Right hindlimb (tissue), 1 donor: ENCODE data around the gene TTLL11.

Experiments used
- DNase-seq: peaks from one replicate; pipeline ENCODE4 v3.0.0-alpha.2; 2018

The TTLL11 gene

DNA sequence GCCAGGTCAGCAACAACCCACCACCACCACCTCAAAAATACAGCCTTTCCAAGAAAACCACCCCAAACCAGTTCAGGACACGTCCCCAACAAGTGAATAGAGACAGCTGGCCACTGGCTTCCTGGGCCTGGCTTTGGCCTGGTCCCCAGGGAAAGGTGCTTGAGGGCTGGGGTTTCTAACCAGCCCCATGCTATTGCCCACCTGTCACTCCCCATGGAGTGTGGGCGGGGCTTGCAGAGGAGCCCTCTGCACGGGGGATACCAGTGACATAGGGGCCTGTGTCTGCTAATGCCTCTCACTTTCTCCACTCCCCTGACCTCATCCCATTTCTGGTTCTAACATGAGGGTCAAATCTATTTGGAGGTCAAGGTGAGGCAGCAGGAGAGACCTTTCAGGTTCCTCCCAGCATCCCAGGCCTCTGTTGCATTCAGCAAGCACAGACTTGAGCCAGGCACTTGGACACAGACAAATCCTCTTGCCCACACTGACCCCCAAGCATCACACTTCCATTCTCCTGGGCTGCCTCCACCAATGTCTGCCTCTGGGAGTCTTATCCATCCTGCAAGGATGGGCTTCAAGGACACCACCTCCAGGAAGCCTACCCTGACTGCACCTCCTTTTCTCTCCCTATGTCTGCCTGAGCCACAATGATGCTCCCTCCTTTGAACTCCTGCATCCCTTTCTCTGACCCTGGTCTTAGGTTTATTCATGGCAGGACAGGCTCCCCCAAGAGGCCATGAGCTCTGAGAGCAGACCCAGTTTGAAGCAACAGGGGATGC lies 16.1 kb upstream of the TTLL11 start:
- DNase-seq = no peak

- no peak for DNase-seq
These were observed 14.2 kb upstream of the TTLL11 start for GRCh38 chr9:122107291-122107805.

DNA sequence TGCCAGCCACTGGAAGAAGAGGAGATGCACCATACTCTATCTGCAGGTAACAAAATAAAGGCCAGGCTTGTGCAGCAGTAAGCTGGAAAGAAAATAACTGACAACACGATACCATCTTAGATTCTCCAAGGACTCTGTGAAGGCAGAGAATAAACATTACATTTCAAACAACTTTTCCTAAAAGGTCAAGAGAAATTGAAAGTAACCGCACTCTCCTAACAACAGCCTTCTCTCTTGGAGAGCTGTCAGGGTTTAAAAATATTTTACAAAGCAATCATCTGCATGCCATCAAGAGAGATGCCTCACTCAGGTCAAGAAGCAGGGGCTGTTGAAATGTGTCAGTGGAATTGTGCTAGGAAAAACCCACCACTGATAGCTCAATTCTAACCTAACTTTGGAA lies 13.5 kb upstream of the TTLL11 start:
- DNase-seq = no peak

- DNase-seq = no peak
These were observed 10.9 kb upstream of the TTLL11 start for GRCh38 chr9:122103985-122104384.

DNA sequence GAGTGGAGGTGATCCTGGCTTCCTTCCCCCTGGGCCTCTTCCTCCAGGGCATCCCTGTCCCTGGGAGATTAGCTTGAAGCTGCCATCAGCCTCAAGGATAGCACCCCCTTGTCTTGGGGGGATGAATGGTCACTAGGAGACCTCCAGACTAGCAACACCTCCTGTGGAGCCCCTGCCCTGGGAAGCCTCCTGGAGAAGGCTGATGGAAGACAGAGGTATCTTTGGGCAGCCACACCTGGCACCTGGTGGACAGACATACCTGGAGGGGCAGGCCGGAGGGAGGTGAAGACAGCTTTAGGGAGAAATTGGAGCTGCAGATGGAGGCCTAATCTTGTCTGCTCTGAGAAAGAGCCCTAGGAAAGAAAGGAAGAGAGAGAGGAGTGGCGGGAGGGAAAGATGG lies 9.0 kb upstream of the TTLL11 start:
- DNase-seq = no peak

GRCh38 chr9:122100756-122101155 lies 7.6 kb upstream of the TTLL11 start:
- DNase-seq = no peak

- peak; percentile 81 for DNase-seq
These were observed 6.3 kb upstream of the TTLL11 start for GRCh38 chr9:122099271-122099869.

- no peak for DNase-seq
These were observed 4.7 kb upstream of the TTLL11 start for GRCh38 chr9:122097679-122098315.

- no peak for DNase-seq
These were observed 3.7 kb upstream of the TTLL11 start for GRCh38 chr9:122096620-122097415.

- DNase-seq = no peak
These were observed 2.1 kb upstream of the TTLL11 start for GRCh38 chr9:122095010-122095767.

- DNase-seq = no peak
These were observed 1.2 kb downstream of the TTLL11 start for GRCh38 chr9:122091682-122092592.

GRCh38 chr9:122090981-122091380 lies 2.1 kb downstream of the TTLL11 start:
- DNase-seq = no peak

DNA sequence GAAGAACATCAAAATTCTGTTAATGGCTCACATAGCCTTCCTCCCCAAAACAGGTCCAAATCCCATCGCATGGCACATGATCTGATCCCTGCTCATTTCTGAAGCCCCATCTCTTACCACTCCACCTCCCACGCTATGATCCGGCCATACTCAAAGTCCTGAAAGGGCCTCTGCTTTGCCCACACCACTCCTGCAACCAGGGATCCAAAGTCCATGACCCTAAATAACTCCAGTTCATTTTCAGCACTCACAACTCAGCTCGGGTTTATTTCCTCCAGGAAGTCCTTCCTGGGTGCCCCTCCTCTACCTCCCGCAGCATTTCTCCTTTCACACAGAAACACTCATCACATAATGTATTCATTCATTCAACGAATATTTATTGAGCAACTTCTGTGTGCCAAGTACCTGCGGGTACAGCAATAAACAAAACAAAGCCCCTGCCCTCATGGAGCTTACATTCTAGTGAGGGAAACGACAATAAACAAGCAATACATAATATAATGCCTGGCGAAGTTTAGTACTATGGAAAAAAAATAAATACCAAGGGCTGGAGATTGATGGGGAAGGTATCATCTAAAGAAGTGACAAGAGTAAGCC lies 2.7 kb downstream of the TTLL11 start:
- DNase-seq = no peak

GRCh38 chr9:122088880-122089706 lies 4.0 kb downstream of the TTLL11 start:
- no peak for DNase-seq

- DNase-seq = no peak
These were observed 5.5 kb downstream of the TTLL11 start for GRCh38 chr9:122087406-122088200.

DNA sequence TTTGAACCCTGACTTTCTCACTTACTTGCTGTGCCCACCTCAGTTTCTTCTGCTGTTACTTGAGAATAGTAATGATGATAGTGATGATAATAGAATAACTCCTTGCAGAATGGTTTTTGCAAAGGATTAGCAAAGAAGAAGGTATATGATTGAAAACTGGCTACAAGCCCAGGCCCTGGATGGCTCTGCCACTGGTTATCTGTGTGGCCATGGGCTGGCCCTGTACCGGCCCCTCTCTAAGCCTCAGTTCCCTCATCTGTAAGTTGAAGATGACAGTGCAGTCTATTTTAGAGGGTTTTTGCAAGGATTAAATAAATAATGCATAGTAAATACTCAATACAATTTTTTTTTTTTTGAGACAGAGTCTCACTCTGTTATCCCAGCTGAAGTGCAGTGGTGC lies 6.2 kb downstream of the TTLL11 start:
- DNase-seq = no peak

DNA sequence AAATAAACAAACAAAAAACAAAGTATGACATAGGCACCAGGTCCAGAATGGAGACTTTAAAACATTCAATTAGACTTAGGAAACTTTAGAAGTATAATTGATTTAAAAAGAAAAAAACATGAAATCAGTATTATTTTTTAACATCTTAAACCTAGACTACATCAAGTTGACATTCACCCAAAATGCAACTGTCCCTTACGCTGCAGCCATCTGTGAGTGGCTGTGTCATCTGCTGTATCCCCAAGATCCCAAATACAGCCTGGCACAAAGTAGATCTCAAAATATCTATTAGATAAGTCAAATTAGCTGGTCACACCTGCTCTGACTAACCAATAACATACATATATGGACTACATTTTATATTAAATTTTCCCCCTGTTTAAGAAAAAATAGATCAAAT lies 7.8 kb downstream of the TTLL11 start:
- no peak for DNase-seq

- DNase-seq = no peak
These were observed 9.0 kb downstream of the TTLL11 start for GRCh38 chr9:122084026-122084675.
